HepG2 (cell line): Measurements from ENCODE around the gene TBC1D1. TPM values are rescaled to one million over a fixed set of nuclear protein-coding genes. Genes with fewer than 3 reads are reported as not detected.

Source experiments
- ELF3 ChIP-seq: IDR thresholded peaks from 2 replicates; pipeline ENCODE4 v1.6.1; 2016; ENCODE audit warnings: missing genetic modification reagents, missing compliant biosample characterization
- ESRRA ChIP-seq: sonication (generic); formaldehyde crosslinking; IDR thresholded peaks from 2 replicates; pipeline ENCODE4 v1.5.1; 2020; ENCODE audit warnings: mild to moderate bottlenecking, low read depth, missing genetic modification reagents
- JARID2 ChIP-seq: sonication (generic); formaldehyde crosslinking; IDR thresholded peaks from 2 replicates; pipeline ENCODE4 v1.8.1; 2023; ENCODE audit warnings: missing genetic modification reagents, inconsistent platforms; ENCODE audit not compliant: insufficient replicate concordance
- KLF9 ChIP-seq: IDR thresholded peaks from 2 replicates; pipeline ENCODE4 v1.6.1; 2016; ENCODE audit warnings: low read depth
- NFYB ChIP-seq: sonication (generic); formaldehyde crosslinking; IDR thresholded peaks from 2 replicates; pipeline ENCODE4 v1.4.0; 2020; ENCODE audit warnings: missing genetic modification reagents
- PITX1 ChIP-seq: sonication (generic); formaldehyde crosslinking; IDR thresholded peaks from 2 replicates; pipeline ENCODE4 v1.5.1; 2020; ENCODE audit warnings: mild to moderate bottlenecking, missing genetic modification reagents
- SALL1 ChIP-seq: sonication (generic); formaldehyde crosslinking; IDR thresholded peaks from 2 replicates; pipeline ENCODE4 v1.8.0; 2022; ENCODE audit warnings: mild to moderate bottlenecking, missing genetic modification reagents
- SNAPC2 ChIP-seq: sonication (generic); formaldehyde crosslinking; IDR thresholded peaks from 2 replicates; pipeline ENCODE4 v1.8.1; 2022; ENCODE audit warnings: mild to moderate bottlenecking, missing genetic modification reagents
- SOX5 ChIP-seq: IDR thresholded peaks from 2 replicates; pipeline ENCODE4 v1.6.1; 2016; ENCODE audit warnings: borderline replicate concordance
- SOX6 ChIP-seq, 2 experiments: fragments of 450-650 bp in 1 of 2; sonication (generic) in 1 of 2; formaldehyde crosslinking in 1 of 2; IDR thresholded peaks; 2 replicates each; pipeline versions ENCODE4 v1.4.0 to v1.6.1; 2017 to 2020; ENCODE audit warnings: antibody characterized with exemption in 1 of 2, mild to moderate bottlenecking in 1 of 2, missing genetic modification reagents in 1 of 2
- SSRP1 ChIP-seq: IDR thresholded peaks from 2 replicates; pipeline ENCODE4 v1.6.1; 2016; ENCODE audit warnings: control low read depth
- ZNF235 ChIP-seq: sonication (generic); formaldehyde crosslinking; IDR thresholded peaks from 2 replicates; pipeline ENCODE4 v1.8.1; 2023; ENCODE audit warnings: mild to moderate bottlenecking, missing genetic modification reagents, borderline replicate concordance
- ZNF33B ChIP-seq: sonication (generic); formaldehyde crosslinking; IDR thresholded peaks from 2 replicates; pipeline ENCODE4 v1.5.1; 2020; ENCODE audit warnings: mild to moderate bottlenecking, missing genetic modification reagents
- ZNF543 ChIP-seq: sonication (generic); formaldehyde crosslinking; IDR thresholded peaks from 2 replicates; pipeline ENCODE4 v1.4.0; 2020; ENCODE audit warnings: mild to moderate bottlenecking, missing genetic modification reagents
- ZNF703 ChIP-seq: sonication (generic); formaldehyde crosslinking; IDR thresholded peaks from 2 replicates; pipeline ENCODE4 v1.5.1; 2020; ENCODE audit warnings: missing genetic modification reagents, mild to moderate bottlenecking, moderate library complexity, borderline replicate concordance
- ZNF761 ChIP-seq: sonication (generic); formaldehyde crosslinking; conservative IDR thresholded peaks from 2 replicates; pipeline ENCODE4 v1.4.0; 2020; ENCODE audit warnings: mild to moderate bottlenecking, missing genetic modification reagents
- ZNF891 ChIP-seq: sonication (generic); formaldehyde crosslinking; IDR thresholded peaks from 2 replicates; pipeline ENCODE4 v1.5.0; 2020; ENCODE audit warnings: mild to moderate bottlenecking, missing genetic modification reagents
- polyA plus RNA-seq, 8 experiments: library from polyadenylated mRNA; depleted of rRNA in 3 of 8; stranded (reverse) in 7 of 8; unstranded in 1 of 8; fragments of >200 nt; fragmentation: Illumina TruSeq in 4 of 8; extraction: Trizol in 4 of 8; gene quantifications; 2 replicates each; pipeline versions ENCODE4 v1.2.1 to v1.2.3, GENCODE V29; 2011 to 2016; ENCODE audit warnings: low read depth in 4 of 8, missing spikeins in 1 of 8, mixed read lengths in 1 of 8; ENCODE audit not compliant: insufficient read depth in 1 of 8
- total RNA-seq, 5 experiments: library from RNA; depleted of rRNA; stranded (reverse); fragments of >200 nt; fragmentation: Illumina TruSeq; extraction: Trizol; gene quantifications; 2 replicates each; pipeline ENCODE4 v1.2.3, GENCODE V29; 2016; ENCODE audit warnings: low read depth in 1 of 5
- TF ChIP-seq, protein P1 (sequence below): sonication (generic); formaldehyde crosslinking; IDR thresholded peaks from 2 replicates; pipeline ENCODE4 v1.5.0; 2020; ENCODE audit warnings: mild to moderate bottlenecking, missing genetic modification reagents, borderline replicate concordance
- TF ChIP-seq, protein P2 (sequence below): sonication (generic); formaldehyde crosslinking; IDR thresholded peaks from 2 replicates; pipeline ENCODE4 v1.4.0; 2020; ENCODE audit warnings: missing genetic modification reagents
- TF ChIP-seq, protein P3 (sequence below): sonication (generic); formaldehyde crosslinking; IDR thresholded peaks from 2 replicates; pipeline ENCODE4 v1.4.0; 2020; ENCODE audit warnings: missing genetic modification reagents, mild to moderate bottlenecking, borderline replicate concordance
- TF ChIP-seq, protein P4 (sequence below): sonication (generic); formaldehyde crosslinking; IDR thresholded peaks from 2 replicates; pipeline ENCODE4 v1.4.0; 2020; ENCODE audit warnings: missing genetic modification reagents

Gene TBC1D1
- total and polyA plus RNA-seq, 2 of the 13 experiments (the other 11 are each of a cell fraction or from before 2014, with no cell fraction given) = 37.3 to 62.8 TPM

DNA sequence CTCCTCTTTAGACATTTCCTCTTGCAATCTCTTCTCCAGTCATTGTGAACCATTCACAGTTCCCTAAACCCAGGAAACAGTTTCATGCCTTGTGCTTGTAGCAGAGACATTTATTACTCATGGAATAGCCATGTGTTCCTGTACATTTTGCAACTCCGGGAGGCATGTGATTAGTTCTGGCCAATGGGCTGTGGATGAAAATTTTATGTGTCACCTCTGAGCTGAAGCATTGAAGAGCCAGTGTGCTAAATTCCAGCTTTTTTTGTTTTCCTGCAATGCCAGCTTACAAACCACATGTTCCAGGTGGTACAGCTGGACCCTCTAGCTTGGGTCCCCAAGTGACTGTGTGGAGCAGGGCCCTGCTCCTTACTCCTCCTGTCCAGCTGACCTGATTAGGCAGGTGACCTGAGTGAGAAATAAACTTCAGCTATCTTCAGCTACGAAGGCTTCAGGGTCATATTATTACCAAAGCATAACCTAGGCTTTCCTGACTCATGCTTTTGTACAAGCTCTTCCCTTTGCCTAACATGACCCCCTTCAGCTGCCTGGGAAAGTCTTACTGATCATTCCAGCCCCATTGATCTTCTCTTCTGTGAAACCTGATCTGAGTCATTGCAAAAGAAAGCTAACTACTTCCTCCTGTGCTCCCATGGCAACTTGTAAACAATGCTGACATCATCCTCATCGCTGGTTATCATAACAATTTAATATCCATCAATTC is 269.8 kb downstream of the TBC1D1 start (continued):
- TF ChIP-seq, protein P1, sequence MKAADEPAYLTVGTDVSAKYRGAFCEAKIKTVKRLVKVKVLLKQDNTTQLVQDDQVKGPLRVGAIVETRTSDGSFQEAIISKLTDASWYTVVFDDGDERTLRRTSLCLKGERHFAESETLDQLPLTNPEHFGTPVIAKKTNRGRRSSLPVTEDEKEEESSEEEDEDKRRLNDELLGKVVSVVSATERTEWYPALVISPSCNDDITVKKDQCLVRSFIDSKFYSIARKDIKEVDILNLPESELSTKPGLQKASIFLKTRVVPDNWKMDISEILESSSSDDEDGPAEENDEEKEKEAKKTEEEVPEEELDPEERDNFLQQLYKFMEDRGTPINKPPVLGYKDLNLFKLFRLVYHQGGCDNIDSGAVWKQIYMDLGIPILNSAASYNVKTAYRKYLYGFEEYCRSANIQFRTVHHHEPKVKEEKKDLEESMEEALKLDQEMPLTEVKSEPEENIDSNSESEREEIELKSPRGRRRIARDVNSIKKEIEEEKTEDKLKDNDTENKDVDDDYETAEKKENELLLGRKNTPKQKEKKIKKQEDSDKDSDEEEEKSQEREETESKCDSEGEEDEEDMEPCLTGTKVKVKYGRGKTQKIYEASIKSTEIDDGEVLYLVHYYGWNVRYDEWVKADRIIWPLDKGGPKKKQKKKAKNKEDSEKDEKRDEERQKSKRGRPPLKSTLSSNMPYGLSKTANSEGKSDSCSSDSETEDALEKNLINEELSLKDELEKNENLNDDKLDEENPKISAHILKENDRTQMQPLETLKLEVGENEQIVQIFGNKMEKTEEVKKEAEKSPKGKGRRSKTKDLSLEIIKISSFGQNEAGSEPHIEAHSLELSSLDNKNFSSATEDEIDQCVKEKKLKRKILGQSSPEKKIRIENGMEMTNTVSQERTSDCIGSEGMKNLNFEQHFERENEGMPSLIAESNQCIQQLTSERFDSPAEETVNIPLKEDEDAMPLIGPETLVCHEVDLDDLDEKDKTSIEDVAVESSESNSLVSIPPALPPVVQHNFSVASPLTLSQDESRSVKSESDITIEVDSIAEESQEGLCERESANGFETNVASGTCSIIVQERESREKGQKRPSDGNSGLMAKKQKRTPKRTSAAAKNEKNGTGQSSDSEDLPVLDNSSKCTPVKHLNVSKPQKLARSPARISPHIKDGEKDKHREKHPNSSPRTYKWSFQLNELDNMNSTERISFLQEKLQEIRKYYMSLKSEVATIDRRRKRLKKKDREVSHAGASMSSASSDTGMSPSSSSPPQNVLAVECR (CRISPR knock-in tag) = peak; percentile 51; the same call in 1 of the 2 replicates
- TF ChIP-seq KLF9 = no peak
- peak; percentile 75 for TF ChIP-seq JARID2
- TF ChIP-seq SOX6 (IDR thresholded peaks at IDR 0.05) = no peak
- peak; percentile 89 for TF ChIP-seq SOX6 (CRISPR knock-in tag; IDR thresholded peaks at IDR 0.05)
- TF ChIP-seq, protein P2, sequence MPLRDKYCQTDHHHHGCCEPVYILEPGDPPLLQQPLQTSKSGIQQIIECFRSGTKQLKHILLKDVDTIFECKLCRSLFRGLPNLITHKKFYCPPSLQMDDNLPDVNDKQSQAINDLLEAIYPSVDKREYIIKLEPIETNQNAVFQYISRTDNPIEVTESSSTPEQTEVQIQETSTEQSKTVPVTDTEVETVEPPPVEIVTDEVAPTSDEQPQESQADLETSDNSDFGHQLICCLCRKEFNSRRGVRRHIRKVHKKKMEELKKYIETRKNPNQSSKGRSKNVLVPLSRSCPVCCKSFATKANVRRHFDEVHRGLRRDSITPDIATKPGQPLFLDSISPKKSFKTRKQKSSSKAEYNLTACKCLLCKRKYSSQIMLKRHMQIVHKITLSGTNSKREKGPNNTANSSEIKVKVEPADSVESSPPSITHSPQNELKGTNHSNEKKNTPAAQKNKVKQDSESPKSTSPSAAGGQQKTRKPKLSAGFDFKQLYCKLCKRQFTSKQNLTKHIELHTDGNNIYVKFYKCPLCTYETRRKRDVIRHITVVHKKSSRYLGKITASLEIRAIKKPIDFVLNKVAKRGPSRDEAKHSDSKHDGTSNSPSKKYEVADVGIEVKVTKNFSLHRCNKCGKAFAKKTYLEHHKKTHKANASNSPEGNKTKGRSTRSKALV (CRISPR knock-in tag) = peak; percentile 54; the same call in 1 of the 2 replicates
- peak; percentile 94 for TF ChIP-seq SALL1
- TF ChIP-seq NFYB (CRISPR knock-in tag) = peak; percentile 76
- TF ChIP-seq PITX1 = no peak; the same call in 1 of the 2 replicates
- peak; percentile 81; the same call in 1 of the 2 replicates for TF ChIP-seq SOX5
- no peak for TF ChIP-seq ZNF703 (CRISPR knock-in tag)
- no peak for TF ChIP-seq ZNF891
- TF ChIP-seq, protein P3, sequence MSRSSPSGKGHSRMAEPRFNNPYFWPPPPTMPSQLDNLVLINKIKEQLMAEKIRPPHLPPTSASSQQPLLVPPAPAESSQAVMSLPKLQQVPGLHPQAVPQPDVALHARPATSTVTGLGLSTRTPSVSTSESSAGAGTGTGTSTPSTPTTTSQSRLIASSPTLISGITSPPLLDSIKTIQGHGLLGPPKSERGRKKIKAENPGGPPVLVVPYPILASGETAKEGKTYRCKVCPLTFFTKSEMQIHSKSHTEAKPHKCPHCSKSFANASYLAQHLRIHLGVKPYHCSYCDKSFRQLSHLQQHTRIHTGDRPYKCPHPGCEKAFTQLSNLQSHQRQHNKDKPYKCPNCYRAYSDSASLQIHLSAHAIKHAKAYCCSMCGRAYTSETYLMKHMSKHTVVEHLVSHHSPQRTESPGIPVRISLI (CRISPR knock-in tag) = no peak
- TF ChIP-seq, protein P4, sequence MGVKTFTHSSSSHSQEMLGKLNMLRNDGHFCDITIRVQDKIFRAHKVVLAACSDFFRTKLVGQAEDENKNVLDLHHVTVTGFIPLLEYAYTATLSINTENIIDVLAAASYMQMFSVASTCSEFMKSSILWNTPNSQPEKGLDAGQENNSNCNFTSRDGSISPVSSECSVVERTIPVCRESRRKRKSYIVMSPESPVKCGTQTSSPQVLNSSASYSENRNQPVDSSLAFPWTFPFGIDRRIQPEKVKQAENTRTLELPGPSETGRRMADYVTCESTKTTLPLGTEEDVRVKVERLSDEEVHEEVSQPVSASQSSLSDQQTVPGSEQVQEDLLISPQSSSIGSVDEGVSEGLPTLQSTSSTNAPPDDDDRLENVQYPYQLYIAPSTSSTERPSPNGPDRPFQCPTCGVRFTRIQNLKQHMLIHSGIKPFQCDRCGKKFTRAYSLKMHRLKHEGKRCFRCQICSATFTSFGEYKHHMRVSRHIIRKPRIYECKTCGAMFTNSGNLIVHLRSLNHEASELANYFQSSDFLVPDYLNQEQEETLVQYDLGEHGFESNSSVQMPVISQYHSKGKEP (CRISPR knock-in tag) = no peak
- TF ChIP-seq SSRP1 (CRISPR knock-in tag) = 0 out of 2 replicates have a peak, but pooled peaks have one; percentile 40
- no peak for TF ChIP-seq ZNF33B (CRISPR knock-in tag)
- no peak for TF ChIP-seq ZNF235
- no peak for TF ChIP-seq ZNF761 (CRISPR knock-in tag)
- no peak for TF ChIP-seq ESRRA (CRISPR knock-in tag)
- TF ChIP-seq ELF3 (CRISPR knock-in tag) = peak; percentile 100
- TF ChIP-seq ZNF543 = no peak
- TF ChIP-seq SNAPC2 (CRISPR knock-in tag) = 0 out of 2 replicates have a peak, but pooled peaks have one; percentile 46
